D721Med (cell line): ENCODE data around the gene TJP3.
"Not testable (repeated sequence)": the region's sequence is repeated elsewhere in the genome, so short reads cannot be mapped to it uniquely, and the experiment has no call there.

ENCODE experiments used
- DNase-seq: peaks from one replicate; pipeline ENCODE4 v3.0.0; 2011; ENCODE audit warnings: low spot score; ENCODE audit not compliant: insufficient read length
- FAIRE-seq: peaks from 2 replicates; lab custom pipeline; 2011; peaks lifted over from hg19 to GRCh38; lab: Jason Lieb, UNC
- CTCF ChIP-seq: IDR thresholded peaks from 2 replicates; pipeline ENCODE4 v1.5.1; 2012; ENCODE audit warnings: mild to moderate bottlenecking, control low read depth; ENCODE audit not compliant: insufficient read depth; ENCODE audit errors: missing control alignments

The TJP3 gene

GRCh38 chr19:3762130-3762473 lies 53.9 kb downstream of the TJP3 start:
- DNase-seq = no peak
- TF ChIP-seq CTCF = no peak
- no peak for FAIRE-seq

GRCh38 chr19:3762501-3763459 lies 54.6 kb downstream of the TJP3 start, which contains the start of gene MRPL54:
Gene MRPL54, plus strand, starts transcription at chr19:3762682. Its CDS starts 19 bp downstream, at chr19:3762701.
- TF ChIP-seq CTCF = no peak
- FAIRE-seq = peak; percentile 32

GRCh38 chr19:3765121-3765520 lies 56.9 kb downstream of the TJP3 start:
- FAIRE-seq (no peak), DNase-seq (no peak)
- no peak for TF ChIP-seq CTCF

More at GRCh38 chr19:3762501-3763459, 54.6 kb downstream of the TJP3 start, which contains the start of gene MRPL54:
- DNase-seq = peak; percentile 77

GRCh38 chr19:3765757-3766156 lies 57.6 kb downstream of the TJP3 start:
- FAIRE-seq, DNase-seq: not testable (repeated sequence)

GRCh38 chr19:3766520-3766919 lies 58.3 kb downstream of the TJP3 start:
- FAIRE-seq = no peak
- DNase-seq = no peak
- TF ChIP-seq CTCF = no peak

GRCh38 chr19:3767050-3767449 lies 58.9 kb downstream of the TJP3 start:
- no peak for TF ChIP-seq CTCF
- FAIRE-seq = no peak

GRCh38 chr19:3768015-3768747 lies 60.0 kb downstream of the TJP3 start:
- FAIRE-seq = no peak
- DNase-seq = peak; percentile 76
- TF ChIP-seq CTCF = no peak

More at GRCh38 chr19:3767050-3767449, 58.9 kb downstream of the TJP3 start:
- DNase-seq = no peak
